GM12878 (cell line): ENCODE data around the gene FGFR2. TPM values are rescaled to one million over a fixed set of nuclear protein-coding genes. Genes with fewer than 3 reads are reported as not detected.

ENCODE experiments used
- ATAC-seq: fragments of 200-7000 bp; cut with Tn5 transposase; 3 replicates; pipeline ENCODE4 v1.9.1; 2020; ENCODE audit warnings: mild to moderate bottlenecking, moderate library complexity
- BruUV-seq: library from RNA; stranded (reverse); fragments of 400-500 nt; replicated peaks from 2 replicates; lab custom pipeline; 2021; lab: Mats Ljungman, UMichigan
- CTCF ChIA-PET: fragments of 300-600 bp; sonication (Branson Sonifier 250); formaldehyde crosslinking; extraction: SDS; loops from one replicate; lab custom pipeline; 2021; ENCODE audit warnings: inconsistent platforms; lab: Yijun Ruan, JAX
- POLR2A ChIA-PET: fragments of 350-600 bp; formaldehyde crosslinking; extraction: SDS; loops from one replicate; lab custom pipeline; 2021; ENCODE audit warnings: inconsistent platforms; lab: Charles Lee
- RAD21 ChIA-PET: fragments of 300-600 bp; sonication (Branson Sonifier 250); formaldehyde crosslinking; loops from one replicate; lab custom pipeline; 2023; ENCODE audit warnings: antibody characterized with exemption; ENCODE audit not compliant: unreplicated experiment; lab: Charles Lee
- SMC1A ChIA-PET: fragments of 300-600 bp; sonication (Branson Sonifier 250); formaldehyde crosslinking; loops from one replicate; lab custom pipeline; 2023; ENCODE audit not compliant: unreplicated experiment, uncharacterized antibody; lab: Charles Lee
- DNase-seq: peaks from one replicate; pipeline ENCODE4 v3.0.0-alpha.2; 2011; ENCODE audit warnings: low read depth, low spot score
- FAIRE-seq: peaks from 3 replicates; lab custom pipeline; 2011; peaks lifted over from hg19 to GRCh38; lab: Jason Lieb, UNC
- H2AFZ ChIP-seq: 2 replicates; pipeline ENCODE4 v1.6.0; 2011; ENCODE audit warnings: low read depth, low read length, control low read depth; ENCODE audit not compliant: control insufficient read depth
- H3K27ac ChIP-seq: 2 replicates; pipeline ENCODE4 v1.5.1; 2011; ENCODE audit warnings: control low read depth; ENCODE audit not compliant: control insufficient read depth, insufficient read depth
- H3K27me3 ChIP-seq, 2 experiments: replicated peaks in 1 of 2; 2 replicates each; pipeline versions ENCODE4 v1.6.0 to v1.6.1; 2011; ENCODE audit warnings: low read length in 1 of 2; ENCODE audit not compliant: control insufficient read depth in 2 of 2, insufficient read depth in 2 of 2
- H3K36me3 ChIP-seq, 2 experiments: 2 replicates each; pipeline ENCODE4 v1.5.1; 2011; ENCODE audit warnings: low read length in 1 of 2; ENCODE audit not compliant: control insufficient read depth in 2 of 2, insufficient read depth in 2 of 2
- H3K4me1 ChIP-seq: 2 replicates; pipeline ENCODE4 v1.6.1; 2011; ENCODE audit warnings: mild to moderate bottlenecking, low read length, moderate library complexity, mixed read lengths; ENCODE audit not compliant: control insufficient read depth, insufficient read depth
- H3K4me2 ChIP-seq: 2 replicates; pipeline ENCODE4 v1.6.0; 2011; ENCODE audit warnings: control low read depth; ENCODE audit not compliant: control insufficient read depth, insufficient read depth
- H3K4me3 ChIP-seq: fragments of 200-600 bp; sonication (generic); 2 replicates; pipeline ENCODE4 v1.5.1; 2016
- H3K79me2 ChIP-seq: 2 replicates; pipeline ENCODE4 v1.6.0; 2011; ENCODE audit warnings: low read length; ENCODE audit not compliant: control insufficient read depth, insufficient read depth
- H3K9ac ChIP-seq: 2 replicates; pipeline ENCODE4 v1.8.0; 2011; ENCODE audit warnings: low read length, control low read depth, mixed read lengths; ENCODE audit not compliant: control insufficient read depth, insufficient read depth
- H3K9me3 ChIP-seq: replicated peaks from 3 replicates; pipeline ENCODE4 v1.5.1; 2011; ENCODE audit warnings: mild to moderate bottlenecking, low read length; ENCODE audit not compliant: control insufficient read depth, insufficient read depth
- H4K20me1 ChIP-seq: 2 replicates; pipeline ENCODE4 v1.6.0; 2011; ENCODE audit not compliant: control insufficient read depth, insufficient read depth
- BRCA1 ChIP-seq: IDR thresholded peaks from 2 replicates; pipeline ENCODE4 v1.6.1; 2011; ENCODE audit warnings: low read depth, low read length, improper control_type of control experiment
- CEBPB ChIP-seq, 2 experiments: fragments of 150-350 bp in 1 of 2; IDR thresholded peaks; 2 replicates each; pipeline ENCODE4 v1.6.1; 2012 to 2014; ENCODE audit warnings: low read depth in 2 of 2, low read length in 2 of 2, borderline replicate concordance in 1 of 2, inconsistent platforms in 1 of 2
- KLF5 ChIP-seq: fragments of 450-650 bp; IDR thresholded peaks from 2 replicates; pipeline ENCODE4 v1.6.1; 2014; ENCODE audit warnings: mild to moderate bottlenecking; ENCODE audit not compliant: partially characterized antibody
- NR2F1 ChIP-seq: fragments of 450-650 bp; conservative IDR thresholded peaks from 2 replicates; pipeline ENCODE4 v1.6.1; 2017; ENCODE audit warnings: mild to moderate bottlenecking
- POLR2AphosphoS5 ChIP-seq: IDR thresholded peaks from 2 replicates; pipeline ENCODE4 v1.6.1; 2011; ENCODE audit warnings: mild to moderate bottlenecking, low read length, inconsistent platforms
- RUNX3 ChIP-seq: IDR thresholded peaks from 2 replicates; pipeline ENCODE4 v1.6.1; 2012; ENCODE audit warnings: low read length, inconsistent platforms
- SREBF2 ChIP-seq: IDR thresholded peaks from 2 replicates; pipeline ENCODE4 v1.6.1; 2012; ENCODE audit warnings: mild to moderate bottlenecking, low read length
- SUPT20H ChIP-seq: IDR thresholded peaks from 2 replicates; pipeline ENCODE4 v1.6.1; 2011; ENCODE audit warnings: low read depth, mild to moderate bottlenecking, low read length, moderate library complexity, borderline replicate concordance; ENCODE audit not compliant: control insufficient read depth
- ZNF384 ChIP-seq: IDR thresholded peaks from 2 replicates; pipeline ENCODE4 v1.6.1; 2012; ENCODE audit warnings: low read depth, mild to moderate bottlenecking, low read length, improper control_type of control experiment, borderline replicate concordance
- ZNF622 ChIP-seq: fragments of 450-650 bp; IDR thresholded peaks from 2 replicates; pipeline ENCODE4 v1.6.1; 2017; ENCODE audit warnings: mild to moderate bottlenecking, inconsistent platforms
- WGBS: methylation state at CpG from one replicate; pipeline ENCODE4 v1.1.6; 2016; ENCODE audit warnings: low lambda C conversion rate; ENCODE audit not compliant: insufficient replicate concordance, insufficient coverage; ENCODE audit errors: missing lambda C conversion rate; 5-methylcytosine and 5-hydroxymethylcytosine counted together
- in situ Hi-C: fragments of 300-500 bp; cut with MboI; formaldehyde crosslinking; loops from 9 replicates; pipeline ENCODE4 v1.14.3; 2018; ENCODE audit warnings: mixed read lengths
- intact Hi-C: fragments of 100-400 bp; cut with micrococcal nuclease; formaldehyde crosslinking; loops from one replicate; pipeline ENCODE4 v1.14.2; 2022; ENCODE audit not compliant: unreplicated experiment
- polyA plus RNA-seq, 11 experiments: library from polyadenylated mRNA; depleted of rRNA in 4 of 11; unstranded in 6 of 11; stranded (reverse) in 5 of 11; fragments of >200 nt; fragmentation: Nextera tagmentation in 4 of 11; fragmentation: Illumina TruSeq in 1 of 11; extraction: Ambion mirVana in 4 of 11; extraction: Trizol in 1 of 11; gene quantifications; 1 replicate in 1 of 11; 2 replicates in 10 of 11; pipeline versions ENCODE4 v1.2.1 to v1.2.3, GENCODE V29; 2011 to 2016; ENCODE audit warnings: inconsistent platforms in 2 of 11, missing spikeins in 2 of 11, low read depth in 1 of 11
- total RNA-seq, 4 experiments: library from RNA; depleted of rRNA in 3 of 4; stranded (reverse); fragments of >200 nt in 3 of 4; fragmentation: Illumina TruSeq in 1 of 4; extraction: Trizol in 1 of 4; gene quantifications; 2 replicates each; pipeline versions ENCODE4 v1.2.1 to v1.2.3, GENCODE V29; 2013 to 2021
- TF ChIP-seq, protein P1 (sequence below): IDR thresholded peaks from 2 replicates; pipeline ENCODE4 v1.6.1; 2011; ENCODE audit warnings: borderline replicate concordance, low read depth, mild to moderate bottlenecking, moderate library complexity, mixed read lengths, low read length; ENCODE audit not compliant: insufficient read depth; ENCODE audit errors: extremely low read length

Gene FGFR2
- total and polyA plus RNA-seq, 10 of the 15 experiments (the other 5 are each of a cell fraction or from before 2014, with no cell fraction given): 0.04 to 0.15 TPM; not detected in 8

DNA sequence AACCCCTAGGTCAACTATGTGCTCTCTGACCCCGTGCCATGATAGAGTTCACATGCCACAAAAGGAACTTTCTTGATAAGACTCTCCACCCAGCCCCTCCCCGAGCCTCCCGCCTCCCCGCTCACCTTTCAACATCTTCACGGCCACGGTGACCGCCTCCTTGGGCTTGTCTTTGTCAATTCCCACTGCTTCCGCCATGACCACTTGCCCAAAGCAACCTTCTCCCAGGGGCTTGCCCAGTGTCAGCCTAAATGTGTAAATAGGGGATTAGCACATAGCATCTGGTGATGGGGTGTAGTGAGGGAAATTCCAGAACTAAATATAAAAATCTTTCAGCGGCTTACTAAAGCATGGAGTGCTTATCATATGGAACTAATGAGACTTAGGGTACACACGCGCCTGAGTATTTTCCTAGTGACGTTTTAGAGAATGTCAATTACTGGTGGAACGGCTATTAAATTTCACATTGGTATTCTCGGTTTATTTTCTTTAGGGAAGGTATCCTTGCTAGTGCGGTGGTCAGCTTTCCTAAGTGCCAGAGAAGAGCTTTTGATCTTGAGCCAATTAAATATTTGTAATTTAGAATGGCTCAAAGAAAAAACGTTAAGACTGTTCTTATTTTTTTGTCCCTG is 97.4 kb downstream of the FGFR2 start:
- Histone ChIP-seq H3K36me3 (no peaks in the 10 kb centered on the region), H2AFZ (no peak overlapping the region), H3K9ac (no peak overlapping the region), H3K27ac (no peak overlapping the region), H3K4me3 (no peak overlapping the region), H3K4me2 (no peak overlapping the region), H3K79me2 (no peaks in the 10 kb centered on the region), H4K20me1 (no peaks in the 10 kb centered on the region), H3K4me1 (no peaks in the 10 kb centered on the region), H3K27me3 (no peaks in the 10 kb centered on the region; a peak in 1 of 4 replicates), H3K9me3 (no peaks in the 10 kb centered on the region)
- ATAC-seq (no peak), DNase-seq (no peak), FAIRE-seq (no peak)
- CTCF ChIA-PET: no interaction called here
- no TSS peak for BruUV-seq
- in situ Hi-C loops: no loop called here
- POLR2A ChIA-PET: no interaction called here
- SMC1A ChIA-PET: no interaction called here
- WGBS: 55% methylated on average over 15 of the region's 16 CpGs
- 0 out of 2 replicates have a peak, but pooled peaks have one; percentile 18 for TF ChIP-seq NR2F1
- no peak for TF ChIP-seq SREBF2
- RAD21 ChIA-PET: no interaction called here
- intact Hi-C loops: no loop called here

DNA sequence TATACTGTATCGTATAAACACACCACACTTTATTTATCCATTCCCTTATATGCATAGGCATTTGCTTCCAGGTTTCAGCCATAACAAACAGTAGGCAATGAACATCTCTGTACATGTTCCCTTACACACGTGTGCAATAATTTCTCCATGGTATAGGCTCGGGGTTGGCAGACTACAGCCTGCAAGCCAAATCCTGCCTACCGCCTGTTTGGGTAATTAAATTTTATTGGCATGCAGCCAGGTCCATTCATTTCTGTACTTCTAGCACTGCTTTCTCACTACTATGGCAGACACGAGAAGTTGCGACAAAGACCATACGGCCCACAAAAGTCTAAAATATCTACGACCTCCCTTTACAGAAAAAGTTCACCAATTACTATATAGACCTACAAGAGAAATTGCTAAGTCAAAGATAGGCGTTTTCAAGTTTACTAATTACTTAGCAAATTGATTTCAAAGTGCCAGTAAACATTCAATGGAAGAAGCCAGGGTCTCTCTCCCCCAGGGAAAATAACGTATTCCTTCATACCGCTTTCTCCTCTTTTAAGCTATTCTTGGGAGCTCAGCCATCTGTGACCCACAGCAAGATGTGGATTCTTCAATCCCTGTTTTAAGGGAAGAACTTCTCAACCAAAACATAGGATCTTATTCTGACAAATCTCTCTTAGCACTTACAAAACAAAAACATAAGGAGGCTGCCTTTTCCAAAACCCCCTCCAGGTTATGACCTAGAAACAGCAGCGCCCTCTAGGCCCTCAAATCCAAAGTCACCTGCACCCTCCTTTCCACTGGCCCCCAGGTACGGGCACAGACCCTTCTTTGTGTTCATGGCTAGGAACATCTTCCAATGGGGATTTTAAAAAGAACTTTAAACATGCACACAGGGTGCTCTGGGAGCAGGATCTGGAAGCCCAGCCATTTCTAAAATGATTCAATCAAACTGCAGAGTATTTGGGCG is 100.5 kb downstream of the FGFR2 start:
- RAD21 ChIA-PET: no interaction called here
- ATAC-seq: no peak
- no peak for TF ChIP-seq BRCA1
- TF ChIP-seq POLR2AphosphoS5: no peak
- TF ChIP-seq NR2F1: no peak
- no peak for TF ChIP-seq CEBPB (IDR thresholded peaks at IDR 0.05; ENCODE audit: borderline replicate concordance in 1 of 2, low read depth in 2 of 2, low read length in 2 of 2)
- no peak for TF ChIP-seq RUNX3
- no peak for TF ChIP-seq ZNF384
- no peak for TF ChIP-seq ZNF622
- TF ChIP-seq SUPT20H: no peak
- TF ChIP-seq, protein P1, sequence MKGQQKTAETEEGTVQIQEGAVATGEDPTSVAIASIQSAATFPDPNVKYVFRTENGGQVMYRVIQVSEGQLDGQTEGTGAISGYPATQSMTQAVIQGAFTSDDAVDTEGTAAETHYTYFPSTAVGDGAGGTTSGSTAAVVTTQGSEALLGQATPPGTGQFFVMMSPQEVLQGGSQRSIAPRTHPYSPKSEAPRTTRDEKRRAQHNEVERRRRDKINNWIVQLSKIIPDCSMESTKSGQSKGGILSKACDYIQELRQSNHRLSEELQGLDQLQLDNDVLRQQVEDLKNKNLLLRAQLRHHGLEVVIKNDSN: no peak
- TF ChIP-seq KLF5: no peak
- TF ChIP-seq, all 136 proteins: peak for 0
- Histone ChIP-seq H3K9me3 (no peaks in the 10 kb centered on the region), H2AFZ (no peak overlapping the region), H3K9ac (no peak overlapping the region), H3K79me2 (no peaks in the 10 kb centered on the region), H3K27ac (no peak overlapping the region), H3K4me2 (no peak overlapping the region), H3K36me3 (no peaks in the 10 kb centered on the region), H3K4me1 (no peaks in the 10 kb centered on the region), H3K4me3 (no peak overlapping the region), H4K20me1 (no peaks in the 10 kb centered on the region), H3K27me3 (no peaks in the 10 kb centered on the region; a peak in 2 of 4 replicates)
- DNase-seq (no peak), FAIRE-seq (no peak)
- no TSS peak for BruUV-seq
- ChIA-PET SMC1A (no interaction called here), POLR2A (no interaction called here), CTCF (interaction anchor here (0.8 kb wide), 1 partner anchor 1524 kb away, joined by 3 read pairs; no protein-coding TSS in a partner anchor)
- in situ Hi-C loops (no loop called here), intact Hi-C loops (no loop called here)
- 27% methylated on average over 14 of the region's 14 CpGs for WGBS
